Loucy (cell line): Measurements from ENCODE around the gene C16orf96.

Experiments used
- H2AFZ ChIP-seq: fragments of 200-600 bp; sonication (generic); 2 replicates; pipeline ENCODE4 v1.6.0; 2016; ENCODE audit warnings: antibody characterized with exemption, mild to moderate bottlenecking, low read length, moderate library complexity
- H3F3A ChIP-seq: fragments of 200-600 bp; 2 replicates; pipeline ENCODE4 v1.6.0; 2016; ENCODE audit warnings: antibody characterized with exemption, low read depth, mild to moderate bottlenecking
- H3K27me3 ChIP-seq: fragments of 200-600 bp; sonication (generic); 2 replicates; pipeline ENCODE4 v1.6.1; 2014; ENCODE audit warnings: low read length, mild to moderate bottlenecking; ENCODE audit not compliant: insufficient read depth, poor library complexity, severe bottlenecking
- H3K36me3 ChIP-seq: fragments of 200-600 bp; sonication (generic); 2 replicates; pipeline ENCODE4 v1.6.1; 2016; ENCODE audit warnings: low read length; ENCODE audit not compliant: insufficient read depth
- H3K4me1 ChIP-seq: fragments of 200-600 bp; sonication (generic); 2 replicates; pipeline ENCODE4 v1.5.1; 2014; ENCODE audit warnings: low read length, mild to moderate bottlenecking; ENCODE audit not compliant: insufficient read depth, poor library complexity, severe bottlenecking
- H3K4me2 ChIP-seq: fragments of 200-600 bp; sonication (generic); 2 replicates; pipeline ENCODE4 v1.6.0; 2014; ENCODE audit warnings: antibody characterized with exemption, low read length, low read depth, mild to moderate bottlenecking; ENCODE audit not compliant: poor library complexity, severe bottlenecking
- H3K4me3 ChIP-seq: fragments of 200-600 bp; sonication (generic); 2 replicates; pipeline ENCODE4 v1.5.1; 2014; ENCODE audit warnings: low read length, mild to moderate bottlenecking, mixed read lengths; ENCODE audit not compliant: poor library complexity, severe bottlenecking
- H3K79me2 ChIP-seq: fragments of 200-600 bp; sonication (generic); 2 replicates; pipeline ENCODE4 v1.6.1; 2014; ENCODE audit warnings: low read length; ENCODE audit not compliant: insufficient read depth
- H3K9ac ChIP-seq: fragments of 200-600 bp; sonication (generic); 2 replicates; pipeline ENCODE4 v1.6.0; 2014; ENCODE audit warnings: mild to moderate bottlenecking, low read depth, low read length, moderate library complexity; ENCODE audit not compliant: poor library complexity, severe bottlenecking
- H3K9me2 ChIP-seq: fragments of 200-600 bp; sonication (generic); replicated peaks from 2 replicates; pipeline ENCODE4 v1.6.1; 2016; ENCODE audit warnings: low read depth, low read length, mixed read lengths
- H3K9me3 ChIP-seq: fragments of 200-600 bp; sonication (generic); 2 replicates; pipeline ENCODE4 v1.6.1; 2014; ENCODE audit warnings: mild to moderate bottlenecking, antibody characterized with exemption, low read length, low read depth; ENCODE audit not compliant: insufficient read depth
- H4K20me1 ChIP-seq: fragments of 200-600 bp; sonication (generic); 2 replicates; pipeline ENCODE4 v1.6.0; 2014; ENCODE audit warnings: antibody characterized with exemption, low read length, mild to moderate bottlenecking; ENCODE audit not compliant: insufficient read depth, poor library complexity, severe bottlenecking
- CTCF ChIP-seq: fragments of 200-600 bp; sonication (generic); conservative IDR thresholded peaks from 2 replicates; pipeline ENCODE4 v1.5.1; 2014; ENCODE audit warnings: mild to moderate bottlenecking, antibody characterized with exemption, low read length
- EZH2phosphoT487 ChIP-seq: fragments of 200-600 bp; IDR thresholded peaks from 2 replicates; pipeline ENCODE4 v1.6.1; 2018; ENCODE audit warnings: antibody characterized with exemption, mild to moderate bottlenecking, moderate library complexity, borderline replicate concordance

The C16orf96 gene

GRCh38 chr16:4529085-4530060 lies 26.8 kb upstream of the C16orf96 start:
- no peak overlapping the region for H3K4me2 ChIP-seq
- no peaks in the 10 kb centered on the region for H3K9me3 ChIP-seq
- H3K4me3 ChIP-seq: no peak overlapping the region
- H3K79me2 ChIP-seq: no peaks in the 10 kb centered on the region
- H2AFZ ChIP-seq: no peak overlapping the region
- no peaks in the 10 kb centered on the region for H3K9me2 ChIP-seq
- TF ChIP-seq CTCF (no peak), EZH2phosphoT487 (no peak)
- H3K36me3 ChIP-seq: no peaks in the 10 kb centered on the region
- no peaks in the 10 kb centered on the region for H3F3A ChIP-seq
- no peaks in the 10 kb centered on the region for H4K20me1 ChIP-seq
- peaks cover 11% of the 10 kb centered on the region for H3K4me1 ChIP-seq
- H3K9ac ChIP-seq: no peak overlapping the region
- H3K27me3 ChIP-seq: no peaks in the 10 kb centered on the region

GRCh38 chr16:4531811-4532210 lies 24.3 kb upstream of the C16orf96 start:
- no peak overlapping the region for H3K9ac ChIP-seq
- no peaks in the 10 kb centered on the region for H3K36me3 ChIP-seq
- H3K4me2 ChIP-seq: no peak overlapping the region
- no peak for TF ChIP-seq CTCF
- no peak for TF ChIP-seq EZH2phosphoT487
- no peaks in the 10 kb centered on the region for H3K27me3 ChIP-seq
- H2AFZ ChIP-seq: no peak overlapping the region
- no peaks in the 10 kb centered on the region for H4K20me1 ChIP-seq
- peaks cover 22% of the 10 kb centered on the region for H3K4me1 ChIP-seq
- H3K4me3 ChIP-seq: no peak overlapping the region
- no peaks in the 10 kb centered on the region for H3F3A ChIP-seq
- H3K79me2 ChIP-seq: peaks cover 16% of the 10 kb centered on the region; the same call in 1 of the 2 replicates
- H3K9me2 ChIP-seq: no peaks in the 10 kb centered on the region
- H3K9me3 ChIP-seq: no peaks in the 10 kb centered on the region

- no peak overlapping the region for H3K9ac ChIP-seq
- H3K27me3 ChIP-seq: no peaks in the 10 kb centered on the region
- no peaks in the 10 kb centered on the region for H3F3A ChIP-seq
- no peaks in the 10 kb centered on the region for H4K20me1 ChIP-seq
- no peak overlapping the region for H2AFZ ChIP-seq
- TF ChIP-seq CTCF (no peak), EZH2phosphoT487 (no peak)
- H3K36me3 ChIP-seq: no peaks in the 10 kb centered on the region
- no peak overlapping the region for H3K4me3 ChIP-seq
- no peaks in the 10 kb centered on the region for H3K9me3 ChIP-seq
- H3K79me2 ChIP-seq: peaks cover 20% of the 10 kb centered on the region
- peaks cover 22% of the 10 kb centered on the region for H3K4me1 ChIP-seq
- no peaks in the 10 kb centered on the region for H3K9me2 ChIP-seq
- no peak overlapping the region for H3K4me2 ChIP-seq
Measured at GRCh38 chr16:4532238-4532637, 23.9 kb upstream of the C16orf96 start.
